ENCODE results near the gene KIAA2012.
A peak's percentile ranks its signal among the peaks of the same experiment; 100 is the strongest.
"Not testable (repeated sequence)": the region's sequence is repeated elsewhere in the genome, so short reads cannot be mapped to it uniquely, and the experiment has no call there.

Gene KIAA2012

GRCh38 chr2:202204855-202205254, 131.8 kb downstream of the KIAA2012 start:
- DNase-seq: no peak

- no peak for DNase-seq
Measured at GRCh38 chr2:202208526-202208925, 135.5 kb downstream of the KIAA2012 start.

GRCh38 chr2:202215179-202215578, 142.1 kb downstream of the KIAA2012 start:
- DNase-seq: no peak

GRCh38 chr2:202221873-202222272, 148.8 kb downstream of the KIAA2012 start:
- no peak for DNase-seq

- DNase-seq: no peak
Measured at GRCh38 chr2:202237787-202238233, 164.8 kb downstream of the KIAA2012 start.

- peak; percentile 84 for DNase-seq
Measured at GRCh38 chr2:202238234-202239197, 165.5 kb downstream of the KIAA2012 start, which contains the start of gene SUMO1. TSS of gene SUMO1 (minus strand) at chr2:202238597. CDS start at chr2:202238451, 146 bp downstream.

GRCh38 chr2:202247710-202248109, 174.7 kb downstream of the KIAA2012 start:
- not testable (repeated sequence) for DNase-seq

- DNase-seq: no peak
Measured at GRCh38 chr2:202249521-202250253, 176.6 kb downstream of the KIAA2012 start.

- no peak for DNase-seq
Measured at GRCh38 chr2:202251494-202251893, 178.4 kb downstream of the KIAA2012 start.
